Lower leg skin (tissue), 3 donors: ENCODE measurements around the gene ADH7.

Experiments
- POLR2A ChIP-seq, 2 donors: fragments of 450-650 bp; IDR thresholded peaks; one replicate each; pipeline ENCODE4 v1.6.1; 2016 to 2017; ENCODE audit warnings: antibody characterized with exemption in 2 of 2, mild to moderate bottlenecking in 1 of 2, moderate library complexity in 1 of 2
- TF ChIP-seq, protein P1 (sequence below), 3 donors: fragments of 450-650 bp; IDR thresholded peaks; one replicate each; pipeline ENCODE4 v1.5.1; 2016; ENCODE audit warnings: antibody characterized with exemption in 3 of 3, mild to moderate bottlenecking in 3 of 3, moderate library complexity in 2 of 3

DNA sequence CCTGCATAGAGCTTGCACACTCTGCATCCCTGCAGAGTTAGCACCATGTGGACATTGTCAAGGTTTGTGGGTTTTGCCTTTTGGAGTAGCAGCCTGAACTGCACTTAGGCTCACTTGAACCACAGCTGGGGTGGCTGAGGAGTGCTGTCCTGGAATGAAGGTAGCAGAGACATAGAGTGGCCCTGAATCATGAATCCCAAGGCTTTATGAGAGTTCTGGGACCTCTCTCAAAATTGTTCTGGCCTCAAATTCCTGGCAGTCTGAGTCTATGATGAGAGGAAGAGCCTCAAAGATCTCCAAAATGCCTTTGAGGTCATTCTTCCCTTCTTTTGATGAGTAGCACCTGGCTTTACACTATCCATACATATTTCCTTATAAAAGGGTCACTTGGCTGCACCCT lies 45.5 kb downstream of the ADH7 start:
- TF ChIP-seq, protein P1, sequence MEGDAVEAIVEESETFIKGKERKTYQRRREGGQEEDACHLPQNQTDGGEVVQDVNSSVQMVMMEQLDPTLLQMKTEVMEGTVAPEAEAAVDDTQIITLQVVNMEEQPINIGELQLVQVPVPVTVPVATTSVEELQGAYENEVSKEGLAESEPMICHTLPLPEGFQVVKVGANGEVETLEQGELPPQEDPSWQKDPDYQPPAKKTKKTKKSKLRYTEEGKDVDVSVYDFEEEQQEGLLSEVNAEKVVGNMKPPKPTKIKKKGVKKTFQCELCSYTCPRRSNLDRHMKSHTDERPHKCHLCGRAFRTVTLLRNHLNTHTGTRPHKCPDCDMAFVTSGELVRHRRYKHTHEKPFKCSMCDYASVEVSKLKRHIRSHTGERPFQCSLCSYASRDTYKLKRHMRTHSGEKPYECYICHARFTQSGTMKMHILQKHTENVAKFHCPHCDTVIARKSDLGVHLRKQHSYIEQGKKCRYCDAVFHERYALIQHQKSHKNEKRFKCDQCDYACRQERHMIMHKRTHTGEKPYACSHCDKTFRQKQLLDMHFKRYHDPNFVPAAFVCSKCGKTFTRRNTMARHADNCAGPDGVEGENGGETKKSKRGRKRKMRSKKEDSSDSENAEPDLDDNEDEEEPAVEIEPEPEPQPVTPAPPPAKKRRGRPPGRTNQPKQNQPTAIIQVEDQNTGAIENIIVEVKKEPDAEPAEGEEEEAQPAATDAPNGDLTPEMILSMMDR (IDR thresholded peaks at IDR 0.05): no peak
- TF ChIP-seq POLR2A (IDR thresholded peaks at IDR 0.05): no peak
